ENCODE measurements around the gene GPAM. TPM values are rescaled to one million over a fixed set of nuclear protein-coding genes. Genes with fewer than 3 reads are reported as not detected.
A peak's percentile ranks its signal among the peaks of the same experiment; 100 is the strongest.

The GPAM gene
- total and polyA plus RNA-seq, 2 of the 8 experiments (the other 6 are each of a cell fraction or from before 2014, with no cell fraction given) = 5.5 to 15.5 TPM

DNA sequence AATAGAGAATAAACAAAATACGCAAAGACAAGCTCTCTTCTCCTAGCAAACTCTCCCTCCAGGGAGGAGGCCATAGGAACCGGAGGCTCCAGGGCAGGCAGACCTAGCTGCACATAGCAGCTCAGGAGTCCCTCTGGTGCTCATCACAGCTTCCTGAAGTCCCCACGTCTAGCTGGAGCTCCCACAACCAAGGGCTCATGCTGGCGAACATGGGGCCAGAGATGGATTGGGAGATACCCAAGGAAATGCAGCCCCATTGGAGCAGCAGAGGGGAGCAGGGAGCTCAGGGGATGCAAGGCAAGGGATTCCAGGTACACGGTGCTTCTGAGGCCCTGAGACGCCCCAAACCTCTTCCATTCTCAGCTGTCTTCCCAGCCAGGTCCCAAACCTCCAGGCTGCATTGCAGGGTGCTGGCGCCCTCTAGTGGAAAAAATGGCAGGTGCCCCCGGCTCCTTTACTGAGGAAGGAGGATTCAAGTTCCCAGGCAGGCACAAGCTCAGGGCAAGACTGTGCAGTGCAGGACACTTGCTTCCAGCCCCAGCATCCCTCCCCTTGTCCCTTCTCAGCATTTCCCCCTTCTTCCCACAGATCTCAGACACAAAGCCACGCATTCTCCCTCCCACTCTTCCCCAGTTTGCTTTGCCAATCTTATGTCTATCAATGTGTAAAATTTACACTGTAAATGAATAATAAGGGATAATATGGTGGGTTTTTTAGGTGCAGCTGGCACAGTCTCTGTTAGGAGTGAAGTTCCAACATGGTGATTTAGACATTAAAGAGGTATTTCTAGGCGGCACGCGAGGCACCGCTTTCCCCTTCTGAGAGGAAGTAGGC, 46.2 kb downstream of the GPAM start:
- Histone ChIP-seq H4K5ac (ENCODE audit: insufficient read length, low read depth, low read length) (no peak overlapping the region), H3K27me3 (replicated peaks in 1 of 4; ENCODE audit: control insufficient read depth in 3 of 4, extremely low read depth in 1 of 4, insufficient read depth in 3 of 4, low read length in 3 of 4) (no peaks in the 10 kb centered on the region), H2BK5ac (ENCODE audit: low read depth, low read length) (no peak overlapping the region; the same call in 1 of the 2 replicates), H3K36me3 (ENCODE audit: control insufficient read depth in 2 of 4, insufficient read depth in 4 of 4, low read length in 3 of 4) (no peaks in the 10 kb centered on the region), H4K20me1 (replicated peaks in 1 of 2; ENCODE audit: control insufficient read depth in 1 of 2, insufficient read depth in 2 of 2, low read length in 2 of 2) (no peaks in the 10 kb centered on the region), H3K14ac (ENCODE audit: insufficient read length) (no peak overlapping the region), H2BK20ac (ENCODE audit: low read length) (no peak overlapping the region), H2BK12ac (ENCODE audit: low read depth, low read length) (no peak overlapping the region), H3K79me1 (ENCODE audit: low read depth, low read length) (no peaks in the 10 kb centered on the region; the same call in 1 of the 2 replicates), H2AFZ (ENCODE audit: low read length) (peak overlapping the region; percentile 92; the same call in 1 of the 2 replicates), H3K56ac (replicated peaks; ENCODE audit: insufficient read length, low read depth, low read length) (no peak overlapping the region), H4K91ac (replicated peaks; ENCODE audit: insufficient read length, low read length) (no peak overlapping the region), H3K23ac (ENCODE audit: insufficient read length) (no peak overlapping the region), H3K9me3 (ENCODE audit: insufficient read depth in 2 of 2, low read depth in 1 of 2, low read length in 1 of 2) (no peaks in the 10 kb centered on the region), H3K4me2 (ENCODE audit: insufficient read depth in 1 of 2, low read depth in 2 of 2, low read length in 2 of 2) (no peak overlapping the region), H2BK120ac (replicated peaks; ENCODE audit: low read depth, low read length) (no peak overlapping the region), H2AK5ac (ENCODE audit: low read depth, low read length) (no peak overlapping the region), H3K4ac (replicated peaks; ENCODE audit: insufficient read length, low read depth, low read length) (no peak overlapping the region), H3K4me1 (replicated peaks in 1 of 4; ENCODE audit: control insufficient read depth in 3 of 4, insufficient read depth in 4 of 4, low read length in 3 of 4) (no peaks in the 10 kb centered on the region; a peak in 3 of 7 replicates), H3K4me3 (ENCODE audit: extremely low read depth in 1 of 4, insufficient read depth in 2 of 4, low read depth in 3 of 4, low read length in 4 of 4) (no peak overlapping the region), H4K8ac (ENCODE audit: extremely low read depth, insufficient read depth, low read length) (no peak overlapping the region), H3K9ac (replicated peaks in 1 of 4; ENCODE audit: extremely low read depth in 1 of 4, low read depth in 3 of 4, low read length in 3 of 4) (no peak overlapping the region), H3K18ac (ENCODE audit: extremely low read depth, low read length) (peak overlapping the region; percentile 32; the same call in 1 of the 2 replicates), H3K23me2 (ENCODE audit: low read depth, low read length) (no peaks in the 10 kb centered on the region), H2BK15ac (ENCODE audit: low read length) (no peak overlapping the region), H3K27ac (ENCODE audit: low read depth, low read length) (no peak overlapping the region), H3K79me2 (ENCODE audit: control insufficient read depth in 1 of 2, insufficient read depth in 2 of 2, low read length in 2 of 2) (no peaks in the 10 kb centered on the region)
- DNase-seq (ENCODE audit: low read depth in 1 of 2, low spot score in 2 of 2) (peak; percentile 54 to 97), FAIRE-seq (no peak)
- ChIA-PET POLR2A (ENCODE audit: partially characterized antibody) (interaction anchor here (1.5 kb wide), 1 partner anchor 111 kb away, joined by 3 read pairs; no protein-coding TSS in a partner anchor), CTCF (ENCODE audit: partially characterized antibody) (interaction anchor here (0.5 to 10.8 kb wide), 77 partner anchors 9 to 1266 kb away, joined by 3 to 286 read pairs (median 3); partner anchors contain the start of genes GPAM and PDCD4)
- 72% methylated on average over 13 of the region's 13 CpGs; no CpG with 5 or more reads in 1 of the 2 experiments for WGBS, 2 experiments (ENCODE audit: extremely low coverage in 1 of 2, insufficient coverage in 1 of 2, insufficient read length in 1 of 2, insufficient replicate concordance in 2 of 2, low coverage in 1 of 2, low lambda C conversion rate in 2 of 2, missing lambda C conversion rate in 1 of 2)
- TF ChIP-seq KDM1A (IDR thresholded peaks at IDR 0.05; ENCODE audit: borderline replicate concordance, low read length) = no peak
- TF ChIP-seq, protein P1, sequence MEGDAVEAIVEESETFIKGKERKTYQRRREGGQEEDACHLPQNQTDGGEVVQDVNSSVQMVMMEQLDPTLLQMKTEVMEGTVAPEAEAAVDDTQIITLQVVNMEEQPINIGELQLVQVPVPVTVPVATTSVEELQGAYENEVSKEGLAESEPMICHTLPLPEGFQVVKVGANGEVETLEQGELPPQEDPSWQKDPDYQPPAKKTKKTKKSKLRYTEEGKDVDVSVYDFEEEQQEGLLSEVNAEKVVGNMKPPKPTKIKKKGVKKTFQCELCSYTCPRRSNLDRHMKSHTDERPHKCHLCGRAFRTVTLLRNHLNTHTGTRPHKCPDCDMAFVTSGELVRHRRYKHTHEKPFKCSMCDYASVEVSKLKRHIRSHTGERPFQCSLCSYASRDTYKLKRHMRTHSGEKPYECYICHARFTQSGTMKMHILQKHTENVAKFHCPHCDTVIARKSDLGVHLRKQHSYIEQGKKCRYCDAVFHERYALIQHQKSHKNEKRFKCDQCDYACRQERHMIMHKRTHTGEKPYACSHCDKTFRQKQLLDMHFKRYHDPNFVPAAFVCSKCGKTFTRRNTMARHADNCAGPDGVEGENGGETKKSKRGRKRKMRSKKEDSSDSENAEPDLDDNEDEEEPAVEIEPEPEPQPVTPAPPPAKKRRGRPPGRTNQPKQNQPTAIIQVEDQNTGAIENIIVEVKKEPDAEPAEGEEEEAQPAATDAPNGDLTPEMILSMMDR (IDR thresholded peaks at IDR 0.05; ENCODE audit: control extremely low read depth in 1 of 3, insufficient read depth in 1 of 3, low read depth in 1 of 3, low read length in 3 of 3) = peak; percentile 88 to 95 (median 94)
- TF ChIP-seq RAD21 (IDR thresholded peaks at IDR 0.05 in 1 of 2, conservative IDR thresholded peaks at IDR 0.05 in 1 of 2; ENCODE audit: low read depth in 2 of 2, low read length in 2 of 2) = peak; percentile 96 to 98
- TF ChIP-seq, protein P2, sequence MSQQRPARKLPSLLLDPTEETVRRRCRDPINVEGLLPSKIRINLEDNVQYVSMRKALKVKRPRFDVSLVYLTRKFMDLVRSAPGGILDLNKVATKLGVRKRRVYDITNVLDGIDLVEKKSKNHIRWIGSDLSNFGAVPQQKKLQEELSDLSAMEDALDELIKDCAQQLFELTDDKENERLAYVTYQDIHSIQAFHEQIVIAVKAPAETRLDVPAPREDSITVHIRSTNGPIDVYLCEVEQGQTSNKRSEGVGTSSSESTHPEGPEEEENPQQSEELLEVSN (IDR thresholded peaks at IDR 0.05) = no peak
- TF ChIP-seq EZH2 (IDR thresholded peaks at IDR 0.05; ENCODE audit: low read depth, low read length, severe bottlenecking) = no peak
- no peak for TF ChIP-seq SP4 (IDR thresholded peaks at IDR 0.05; ENCODE audit: low read length)
- no peak for TF ChIP-seq ASH2L (IDR thresholded peaks at IDR 0.05; ENCODE audit: low read length)

Measured in H1 (cell line).